Measurements from ENCODE around the gene PGBD4.

The PGBD4 gene

DNA sequence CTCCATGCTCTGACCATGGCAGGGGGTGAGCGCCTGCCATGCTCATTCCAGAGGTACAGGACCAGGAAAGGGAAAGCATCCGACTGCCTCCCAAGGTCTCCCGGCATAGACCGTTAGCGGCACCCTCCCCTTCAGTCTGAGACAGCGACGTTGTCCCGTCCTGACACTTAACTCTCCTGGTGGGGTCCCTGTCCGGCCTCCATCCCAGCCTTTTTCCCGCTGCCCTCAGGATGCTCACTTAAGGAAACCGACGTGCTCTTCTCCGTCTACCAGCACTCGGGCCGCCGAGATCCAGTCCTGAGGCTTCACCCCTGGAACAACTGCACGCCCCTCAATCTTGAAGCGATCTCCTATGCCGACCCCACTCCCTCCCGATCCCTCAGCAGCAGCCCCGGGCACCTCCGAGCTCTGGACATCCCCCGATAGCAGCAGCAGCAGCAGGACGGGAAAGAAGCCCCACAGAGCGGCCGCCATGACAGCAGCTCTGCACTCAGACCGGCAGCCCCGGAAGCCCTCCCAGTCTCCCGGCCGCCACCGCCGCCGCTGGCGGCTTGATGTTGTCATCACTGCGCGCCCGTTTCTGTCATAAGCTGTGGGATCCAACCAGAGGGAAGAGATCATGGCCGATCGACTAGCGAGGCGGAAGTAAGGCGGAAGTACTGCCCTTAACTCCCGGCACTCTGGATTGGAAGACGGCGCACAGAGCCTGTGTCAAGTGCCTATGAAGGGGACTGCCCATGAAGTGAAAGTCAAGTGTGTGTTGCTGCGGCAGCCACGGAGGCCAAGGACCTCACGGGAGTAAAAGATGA lies at the start of gene PGBD4, which contains the start of gene EMC7:
TSS of gene PGBD4 (plus strand) at position 718 of the 809 bp plus-strand sequence. CDS start 449 bp downstream, outside the sequence.
TSS of gene EMC7 (minus strand) at position 497 of the 809 bp plus-strand sequence. CDS start at position 474, 23 bp downstream.
- TF ChIP-seq, protein P1, sequence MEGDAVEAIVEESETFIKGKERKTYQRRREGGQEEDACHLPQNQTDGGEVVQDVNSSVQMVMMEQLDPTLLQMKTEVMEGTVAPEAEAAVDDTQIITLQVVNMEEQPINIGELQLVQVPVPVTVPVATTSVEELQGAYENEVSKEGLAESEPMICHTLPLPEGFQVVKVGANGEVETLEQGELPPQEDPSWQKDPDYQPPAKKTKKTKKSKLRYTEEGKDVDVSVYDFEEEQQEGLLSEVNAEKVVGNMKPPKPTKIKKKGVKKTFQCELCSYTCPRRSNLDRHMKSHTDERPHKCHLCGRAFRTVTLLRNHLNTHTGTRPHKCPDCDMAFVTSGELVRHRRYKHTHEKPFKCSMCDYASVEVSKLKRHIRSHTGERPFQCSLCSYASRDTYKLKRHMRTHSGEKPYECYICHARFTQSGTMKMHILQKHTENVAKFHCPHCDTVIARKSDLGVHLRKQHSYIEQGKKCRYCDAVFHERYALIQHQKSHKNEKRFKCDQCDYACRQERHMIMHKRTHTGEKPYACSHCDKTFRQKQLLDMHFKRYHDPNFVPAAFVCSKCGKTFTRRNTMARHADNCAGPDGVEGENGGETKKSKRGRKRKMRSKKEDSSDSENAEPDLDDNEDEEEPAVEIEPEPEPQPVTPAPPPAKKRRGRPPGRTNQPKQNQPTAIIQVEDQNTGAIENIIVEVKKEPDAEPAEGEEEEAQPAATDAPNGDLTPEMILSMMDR (IDR thresholded peaks at IDR 0.05; ENCODE audit: control insufficient read depth, insufficient read depth, low read depth, low read length, missing control alignments), result no peak
- peak; percentile 99 for DNase-seq (ENCODE audit: low read depth)
- peak within 1 kb of the TSS; percentile 90 for H3K4me3 ChIP-seq (ENCODE audit: control insufficient read depth, low read depth, low read length)

DNA sequence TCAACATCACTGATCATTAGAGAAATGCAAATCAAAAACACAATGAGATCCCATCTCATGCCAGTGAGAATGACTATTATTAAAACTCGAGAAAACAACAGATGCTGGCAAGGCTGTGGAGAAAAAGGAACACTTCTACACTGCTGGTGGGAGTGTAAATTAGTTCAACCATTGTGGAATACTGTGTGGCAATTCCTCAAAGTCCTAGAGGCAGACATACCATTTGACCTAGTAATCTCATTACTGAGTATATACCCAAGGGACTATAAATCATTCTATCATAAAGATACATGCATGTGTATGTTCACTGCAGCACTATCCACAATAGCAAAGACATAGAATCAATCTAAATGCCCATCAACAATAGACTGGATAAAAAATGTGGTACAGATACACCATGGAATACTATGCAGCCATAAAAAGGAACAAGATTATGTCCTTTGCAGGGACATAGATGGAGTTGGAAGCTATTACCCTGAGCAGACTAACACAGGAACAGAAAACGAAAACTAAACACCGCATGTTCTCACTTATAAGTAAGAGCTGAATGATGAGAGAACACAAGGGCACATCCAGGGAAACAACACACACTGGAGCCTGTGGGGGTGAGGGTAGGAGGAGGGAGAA lies 47.7 kb upstream of the PGBD4 start:
- no peak for DNase-seq (ENCODE audit: low read depth)
- TF ChIP-seq, protein P1 (IDR thresholded peaks at IDR 0.05; ENCODE audit: control insufficient read depth, insufficient read depth, low read depth, low read length, missing control alignments), result no peak
- H3K4me3 ChIP-seq (ENCODE audit: control insufficient read depth, low read depth, low read length), result no peak overlapping the region

DNA sequence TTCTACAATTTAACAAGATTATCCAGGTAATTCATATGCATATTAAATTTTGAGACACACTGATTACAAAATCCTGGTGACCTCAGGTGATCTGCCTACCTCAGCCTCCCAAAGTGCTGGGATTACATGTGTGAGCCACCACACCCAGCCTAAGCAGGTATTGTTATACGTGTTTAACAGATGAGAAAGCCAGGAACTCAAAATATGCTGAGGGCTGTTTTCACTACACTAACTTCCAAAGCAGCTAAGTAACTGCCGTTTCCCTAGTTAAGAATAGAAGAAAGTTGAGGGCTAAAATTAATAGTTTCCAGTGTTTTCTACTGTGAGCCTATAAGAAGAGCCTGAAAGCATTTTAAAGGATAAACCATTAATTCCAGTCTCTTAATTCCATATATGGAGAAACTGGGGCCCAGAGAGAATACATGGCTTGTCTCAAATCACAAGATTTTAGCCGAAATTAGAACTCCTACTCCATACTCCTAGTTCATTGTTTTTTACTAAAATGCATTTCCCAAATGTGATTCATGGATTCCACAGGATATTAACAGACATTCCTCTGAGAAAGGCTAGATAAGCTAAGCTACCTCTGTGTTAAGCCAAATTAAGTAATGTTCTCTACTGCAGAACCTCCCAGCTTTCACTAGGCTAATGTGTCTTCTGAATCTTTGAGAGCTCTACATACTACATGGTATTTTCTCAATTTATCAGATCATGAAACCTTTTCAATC lies 45.9 kb upstream of the PGBD4 start:
- no peak overlapping the region for H3K4me3 ChIP-seq (ENCODE audit: control insufficient read depth, low read depth, low read length)
- DNase-seq (ENCODE audit: low read depth), result peak; percentile 78
- TF ChIP-seq, protein P1 (IDR thresholded peaks at IDR 0.05; ENCODE audit: control insufficient read depth, insufficient read depth, low read depth, low read length, missing control alignments), result no peak

DNA sequence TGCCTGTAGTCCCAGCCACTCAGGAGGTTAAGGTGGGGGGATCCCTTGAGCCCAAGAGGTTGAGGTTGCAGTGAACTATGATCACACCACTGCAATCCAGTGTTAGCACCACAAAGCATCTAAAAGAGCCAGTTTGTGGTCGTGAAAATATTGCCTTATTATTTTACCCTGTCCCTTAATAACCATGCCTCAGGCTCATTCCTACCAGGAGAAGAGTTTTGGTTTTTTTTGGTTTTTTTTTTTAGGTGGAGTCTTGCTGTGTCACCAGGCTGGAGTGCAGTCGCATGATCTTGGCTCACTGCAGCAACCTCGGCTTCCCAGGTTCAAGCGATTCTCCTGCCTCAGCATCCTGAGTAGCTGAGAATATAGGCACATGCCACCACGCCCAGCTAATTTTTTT lies 45.0 kb upstream of the PGBD4 start:
- no peak for DNase-seq (ENCODE audit: low read depth)
- H3K4me3 ChIP-seq (ENCODE audit: control insufficient read depth, low read depth, low read length), result no peak overlapping the region
- TF ChIP-seq, protein P1 (IDR thresholded peaks at IDR 0.05; ENCODE audit: control insufficient read depth, insufficient read depth, low read depth, low read length, missing control alignments), result no peak

DNA sequence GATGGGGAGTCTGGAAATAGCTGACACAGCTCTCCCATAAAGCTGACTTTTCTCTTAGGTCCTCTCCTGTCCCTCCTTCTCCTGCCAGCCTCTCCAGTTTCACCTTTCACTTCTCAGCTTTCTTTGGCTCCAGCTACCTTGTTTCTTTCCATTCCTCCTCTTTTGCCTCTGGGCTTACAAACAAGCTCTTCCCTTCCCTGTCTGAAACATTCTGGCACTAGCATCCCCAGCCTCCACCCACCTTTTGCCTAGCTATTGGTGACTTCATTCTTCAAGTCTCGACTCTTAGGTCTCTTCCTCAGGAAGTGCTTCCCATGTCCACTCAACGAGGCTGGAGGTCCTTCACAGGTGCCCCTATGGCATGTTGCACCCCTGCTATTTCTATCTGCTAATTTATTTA lies 42.4 kb upstream of the PGBD4 start:
- TF ChIP-seq, protein P1 (IDR thresholded peaks at IDR 0.05; ENCODE audit: control insufficient read depth, insufficient read depth, low read depth, low read length, missing control alignments), result no peak
- H3K4me3 ChIP-seq (ENCODE audit: control insufficient read depth, low read depth, low read length), result no peak overlapping the region
- no peak for DNase-seq (ENCODE audit: low read depth)

DNA sequence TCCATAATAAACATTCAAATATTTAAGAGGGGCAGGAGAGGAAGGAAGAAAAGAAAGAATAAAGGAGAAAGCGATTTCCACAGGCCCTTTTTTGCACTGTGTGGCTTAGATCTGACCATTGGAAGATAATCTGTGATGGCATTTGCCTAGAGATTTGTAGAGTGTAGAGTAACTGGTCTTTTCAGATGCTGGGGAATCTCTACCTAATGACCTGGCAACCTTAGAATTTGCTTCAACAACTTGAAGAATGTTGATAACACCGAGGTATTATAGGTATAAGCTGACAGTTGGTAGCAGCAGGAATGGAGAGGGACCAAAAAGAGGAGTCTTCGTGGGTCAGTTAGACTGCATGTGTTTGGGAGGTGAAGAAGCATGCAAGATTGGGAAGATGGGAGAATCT lies 41.9 kb upstream of the PGBD4 start:
- TF ChIP-seq, protein P1 (IDR thresholded peaks at IDR 0.05; ENCODE audit: control insufficient read depth, insufficient read depth, low read depth, low read length, missing control alignments), result no peak
- no peak for DNase-seq (ENCODE audit: low read depth)
- no peak overlapping the region for H3K4me3 ChIP-seq (ENCODE audit: control insufficient read depth, low read depth, low read length)
